Esophagus squamous epithelium (tissue), 4 donors: ENCODE results near the gene BTG4.

Experiments
- POLR2A ChIP-seq, 4 donors: fragments of 450-650 bp; IDR thresholded peaks; one replicate each; pipeline ENCODE4 v1.6.1; 2017; ENCODE audit warnings: antibody characterized with exemption in 4 of 4, mild to moderate bottlenecking in 4 of 4, moderate library complexity in 3 of 4
- TF ChIP-seq, protein P1 (sequence below), 6 experiments: fragments of 450-650 bp in 4 of 6; fragments of 200-600 bp in 2 of 6; sonication (generic) in 2 of 6; IDR thresholded peaks; one replicate each; pipeline ENCODE4 v1.5.1; 2016 to 2019; ENCODE audit warnings: antibody characterized with exemption in 6 of 6, mild to moderate bottlenecking in 4 of 6, moderate library complexity in 4 of 6

DNA sequence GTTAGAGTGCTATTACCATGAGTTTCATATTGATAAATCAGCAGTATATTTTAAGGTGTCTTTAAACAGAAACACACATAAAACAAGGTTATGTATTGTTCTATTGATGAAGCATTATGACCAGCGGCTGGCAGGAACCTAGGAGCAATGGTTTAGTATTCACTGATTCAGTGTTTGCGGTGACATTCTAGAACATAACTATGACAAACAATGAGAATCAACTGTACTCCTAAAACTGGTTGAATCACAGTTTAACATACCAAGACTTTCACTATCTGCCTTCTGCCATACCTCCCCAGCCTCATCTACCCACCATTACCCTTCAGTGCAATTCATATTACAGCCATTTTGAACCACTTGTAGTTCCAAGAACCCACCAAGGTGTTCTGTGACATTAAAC lies 11.2 kb upstream of the BTG4 start:
- TF ChIP-seq POLR2A (IDR thresholded peaks at IDR 0.05): no peak
- TF ChIP-seq, protein P1, sequence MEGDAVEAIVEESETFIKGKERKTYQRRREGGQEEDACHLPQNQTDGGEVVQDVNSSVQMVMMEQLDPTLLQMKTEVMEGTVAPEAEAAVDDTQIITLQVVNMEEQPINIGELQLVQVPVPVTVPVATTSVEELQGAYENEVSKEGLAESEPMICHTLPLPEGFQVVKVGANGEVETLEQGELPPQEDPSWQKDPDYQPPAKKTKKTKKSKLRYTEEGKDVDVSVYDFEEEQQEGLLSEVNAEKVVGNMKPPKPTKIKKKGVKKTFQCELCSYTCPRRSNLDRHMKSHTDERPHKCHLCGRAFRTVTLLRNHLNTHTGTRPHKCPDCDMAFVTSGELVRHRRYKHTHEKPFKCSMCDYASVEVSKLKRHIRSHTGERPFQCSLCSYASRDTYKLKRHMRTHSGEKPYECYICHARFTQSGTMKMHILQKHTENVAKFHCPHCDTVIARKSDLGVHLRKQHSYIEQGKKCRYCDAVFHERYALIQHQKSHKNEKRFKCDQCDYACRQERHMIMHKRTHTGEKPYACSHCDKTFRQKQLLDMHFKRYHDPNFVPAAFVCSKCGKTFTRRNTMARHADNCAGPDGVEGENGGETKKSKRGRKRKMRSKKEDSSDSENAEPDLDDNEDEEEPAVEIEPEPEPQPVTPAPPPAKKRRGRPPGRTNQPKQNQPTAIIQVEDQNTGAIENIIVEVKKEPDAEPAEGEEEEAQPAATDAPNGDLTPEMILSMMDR (IDR thresholded peaks at IDR 0.05): no peak
